ENCODE measurements around the gene SSR2. TPM values are rescaled to one million over a fixed set of nuclear protein-coding genes. Genes with fewer than 3 reads are reported as not detected.

SSR2 gene
- 427 and 445 TPM in 2 replicates for total RNA-seq (2014; rRNA removed; shearing (Covaris generic))

DNA sequence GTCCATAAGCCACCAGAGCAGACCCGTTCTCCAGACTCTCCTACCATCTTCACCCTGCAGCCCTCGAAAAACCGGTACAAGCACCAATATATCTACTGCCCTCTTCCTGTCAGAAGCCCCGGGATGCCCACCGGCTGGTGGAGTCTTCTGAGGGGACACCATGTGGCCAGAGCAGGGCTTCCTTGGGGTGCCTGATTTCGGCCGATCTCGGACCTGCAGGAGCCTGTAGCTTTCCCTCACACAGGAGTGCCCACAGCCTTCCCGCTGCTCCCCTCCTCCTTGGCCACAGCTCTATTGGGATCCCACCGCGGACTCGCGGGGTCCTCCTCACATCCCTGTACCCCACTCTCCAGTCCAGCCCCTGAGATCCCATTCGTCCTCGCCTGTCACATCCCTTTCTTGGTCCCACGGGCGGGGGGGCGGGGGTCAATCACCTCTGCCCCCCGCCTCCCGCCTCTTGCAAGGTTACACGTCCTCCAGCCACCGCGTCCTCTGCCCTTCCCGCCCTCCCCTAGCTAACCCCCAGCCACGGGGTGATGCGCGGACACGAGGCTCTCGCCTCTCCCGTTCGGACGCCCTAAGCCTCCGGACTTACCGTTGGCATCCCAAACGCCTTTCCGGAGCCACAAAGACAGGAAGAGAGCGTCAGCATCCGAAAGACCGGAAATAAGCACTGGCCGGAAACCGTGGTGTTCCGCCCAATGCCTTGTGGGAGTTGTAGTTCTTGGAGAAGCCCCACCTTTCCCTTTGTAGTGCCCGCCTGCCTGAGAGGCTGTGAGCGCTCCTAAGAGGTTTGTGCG lies at the start of gene SSR2:
Gene SSR2 (minus strand): TSS at position 659 of the 800 bp plus-strand sequence. CDS start 784 bp downstream, outside the sequence.
- peaks cover 10% of the 10 kb centered on the region for H3K36me3 ChIP-seq (replicated peaks; ENCODE audit: control insufficient read depth, insufficient read depth, low read length)
- peak within 1 kb of the TSS; percentile 61 for H3K4me3 ChIP-seq (ENCODE audit: insufficient read depth, low read depth, low read length)
- DNase-seq = peak; percentile 93
- H3K27me3 ChIP-seq (ENCODE audit: control insufficient read depth, insufficient read depth, low read length) = no peaks in the 10 kb centered on the region; the same call in 1 of the 2 replicates

DNA sequence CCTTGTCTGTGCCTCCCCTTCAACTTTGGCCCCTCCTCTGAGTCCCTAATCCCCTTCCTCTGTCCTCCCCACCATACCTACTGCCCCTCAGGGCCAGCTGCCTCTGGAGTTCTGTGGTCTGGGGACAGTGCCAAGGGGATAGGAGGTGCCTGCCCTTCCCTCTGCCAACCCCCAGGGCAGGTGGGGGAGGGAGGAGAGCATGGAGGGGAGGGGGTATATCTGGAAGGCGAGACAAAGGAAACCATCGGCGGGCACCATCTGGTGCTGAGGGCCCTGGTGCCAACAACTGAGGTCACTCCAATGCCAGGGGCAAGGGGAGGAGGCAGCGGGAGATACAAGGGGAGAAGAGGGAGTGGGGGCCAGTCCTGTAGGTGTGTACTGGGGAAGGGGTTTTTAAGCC lies 49.8 kb upstream of the SSR2 start:
- Histone ChIP-seq H3K4me3 (ENCODE audit: insufficient read depth, low read depth, low read length) (no peak overlapping the region), H3K27me3 (ENCODE audit: control insufficient read depth, insufficient read depth, low read length) (no peaks in the 10 kb centered on the region), H3K36me3 (replicated peaks; ENCODE audit: control insufficient read depth, insufficient read depth, low read length) (peaks cover 15% of the 10 kb centered on the region)
- DNase-seq = peak; percentile 43

DNA sequence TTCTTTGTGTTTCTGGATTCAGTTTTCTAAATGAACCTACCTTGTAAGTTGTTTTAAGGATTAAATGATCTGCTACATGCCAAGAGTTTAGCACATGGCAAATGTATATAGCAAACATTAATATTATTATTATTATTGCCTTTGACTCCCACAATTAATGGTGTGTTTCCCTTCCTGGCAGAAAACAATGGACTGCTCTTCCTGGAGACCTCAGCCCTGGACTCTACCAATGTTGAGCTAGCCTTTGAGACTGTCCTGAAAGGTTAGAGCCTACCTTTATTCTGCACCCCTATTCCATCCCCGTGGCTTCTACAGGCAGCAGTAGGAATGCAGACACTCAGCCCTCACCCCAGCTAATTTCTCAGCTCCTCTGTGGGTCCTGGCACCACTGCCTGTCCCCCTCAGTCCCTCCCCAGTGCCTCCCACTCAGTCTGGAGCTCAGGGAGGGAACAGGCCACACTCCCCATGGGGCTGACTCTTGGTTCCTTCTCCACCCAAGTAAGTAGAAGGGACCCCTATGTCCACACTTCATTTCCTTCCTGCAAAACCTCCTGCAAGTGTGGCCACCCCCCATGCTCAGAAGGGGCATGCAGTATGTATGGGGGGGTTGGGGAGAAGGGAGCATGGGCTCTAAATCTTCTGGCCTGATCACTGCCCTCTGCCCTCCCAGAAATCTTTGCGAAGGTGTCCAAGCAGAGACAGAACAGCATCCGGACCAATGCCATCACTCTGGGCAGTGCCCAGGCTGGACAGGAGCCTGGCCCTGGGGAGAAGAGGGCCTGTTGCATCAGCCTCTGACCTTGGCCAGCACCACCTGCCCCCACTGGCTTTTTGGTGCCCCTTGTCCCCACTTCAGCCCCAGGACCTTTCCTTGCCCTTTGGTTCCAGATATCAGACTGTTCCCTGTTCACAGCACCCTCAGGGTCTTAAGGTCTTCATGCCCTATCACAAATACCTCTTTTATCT lies 49.0 kb upstream of the SSR2 start:
- Histone ChIP-seq H3K4me3 (ENCODE audit: insufficient read depth, low read depth, low read length) (no peak overlapping the region), H3K36me3 (replicated peaks; ENCODE audit: control insufficient read depth, insufficient read depth, low read length) (peaks cover 15% of the 10 kb centered on the region), H3K27me3 (ENCODE audit: control insufficient read depth, insufficient read depth, low read length) (no peaks in the 10 kb centered on the region)
- no peak for DNase-seq

DNA sequence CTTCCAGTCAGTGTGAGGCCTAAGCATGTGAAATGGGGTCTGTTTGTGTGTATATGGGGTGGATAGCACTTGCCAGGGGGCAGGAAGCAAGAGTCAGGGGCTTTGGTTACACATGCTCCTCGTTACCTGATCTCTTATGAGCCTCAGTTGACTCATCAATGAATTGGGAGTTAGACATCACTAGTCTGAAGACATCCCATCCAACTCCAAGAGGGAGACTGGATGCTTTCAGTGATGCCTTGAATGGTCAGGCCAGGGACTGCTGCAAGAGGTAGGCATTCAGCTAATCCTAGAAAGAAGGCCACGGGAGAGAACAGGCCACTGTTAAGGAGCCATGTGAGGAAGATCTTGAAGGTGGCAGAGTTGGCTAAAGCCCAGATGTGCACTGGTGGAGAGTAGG lies 46.5 kb upstream of the SSR2 start:
- no peaks in the 10 kb centered on the region for H3K27me3 ChIP-seq (ENCODE audit: control insufficient read depth, insufficient read depth, low read length)
- H3K36me3 ChIP-seq (replicated peaks; ENCODE audit: control insufficient read depth, insufficient read depth, low read length) = peaks cover 10% of the 10 kb centered on the region
- H3K4me3 ChIP-seq (ENCODE audit: insufficient read depth, low read depth, low read length) = no peak overlapping the region
- no peak for DNase-seq

DNA sequence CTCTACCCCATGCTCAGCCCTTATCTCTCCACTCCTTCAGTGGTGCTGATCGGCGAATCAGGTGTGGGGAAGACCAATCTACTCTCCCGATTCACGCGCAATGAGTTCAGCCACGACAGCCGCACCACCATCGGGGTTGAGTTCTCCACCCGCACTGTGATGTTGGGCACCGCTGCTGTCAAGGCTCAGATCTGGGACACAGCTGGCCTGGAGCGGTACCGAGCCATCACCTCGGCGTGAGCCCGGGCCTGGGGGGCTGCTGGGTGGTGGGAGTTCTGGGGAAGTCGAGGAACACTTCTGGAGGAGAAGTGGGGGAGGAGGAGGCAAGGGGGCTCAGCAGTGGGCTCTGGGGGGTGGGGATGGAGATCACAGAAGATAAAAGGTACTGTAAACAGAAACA lies 45.1 kb upstream of the SSR2 start:
- H3K36me3 ChIP-seq (replicated peaks; ENCODE audit: control insufficient read depth, insufficient read depth, low read length) = peaks cover 10% of the 10 kb centered on the region
- peak; percentile 55 for DNase-seq
- no peak overlapping the region for H3K4me3 ChIP-seq (ENCODE audit: insufficient read depth, low read depth, low read length)
- H3K27me3 ChIP-seq (ENCODE audit: control insufficient read depth, insufficient read depth, low read length) = peaks cover 2% of the 10 kb centered on the region; the same call in 1 of the 2 replicates

DNA sequence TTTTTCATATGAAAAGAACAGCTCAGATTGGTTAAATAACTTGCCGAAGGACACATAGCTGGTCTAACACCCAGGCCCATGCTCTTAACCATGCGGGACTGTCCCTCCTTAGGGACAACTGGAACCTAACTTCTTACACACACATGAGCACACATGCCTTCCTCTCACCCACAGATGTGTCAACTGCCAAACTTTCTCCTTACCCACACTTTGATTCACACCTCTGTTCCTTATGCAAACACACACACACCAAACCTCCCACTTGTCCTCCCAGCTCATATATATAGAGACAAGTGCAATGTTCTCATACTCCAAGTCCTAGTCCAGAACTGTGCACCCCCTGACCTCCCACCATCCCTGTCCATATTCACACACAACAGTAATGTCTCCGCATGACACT lies 44.5 kb upstream of the SSR2 start:
- no peak overlapping the region for H3K4me3 ChIP-seq (ENCODE audit: insufficient read depth, low read depth, low read length)
- H3K36me3 ChIP-seq (replicated peaks; ENCODE audit: control insufficient read depth, insufficient read depth, low read length) = peaks cover 10% of the 10 kb centered on the region
- DNase-seq = no peak
- H3K27me3 ChIP-seq (ENCODE audit: control insufficient read depth, insufficient read depth, low read length) = peaks cover 2% of the 10 kb centered on the region; the same call in 1 of the 2 replicates

DNA sequence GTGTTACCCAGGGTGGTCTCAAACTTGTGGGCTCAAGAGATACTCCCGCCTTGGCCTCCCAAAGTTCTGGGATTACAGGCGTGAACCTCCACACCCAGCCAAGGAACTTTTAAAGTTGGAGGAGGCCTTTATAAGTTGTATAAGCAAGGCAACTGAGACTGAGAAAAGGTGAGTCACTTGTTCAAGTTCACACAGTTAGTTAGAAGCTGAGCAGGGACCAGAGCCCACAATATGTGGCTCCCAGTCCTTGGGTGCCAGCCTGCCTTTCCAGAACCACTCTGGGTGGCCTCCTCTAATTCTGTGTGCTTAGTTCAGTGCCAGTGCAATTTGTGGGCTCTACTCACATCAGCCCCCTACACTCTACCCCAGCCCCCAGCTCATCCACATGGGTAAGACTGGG lies 43.9 kb upstream of the SSR2 start:
- DNase-seq = no peak
- Histone ChIP-seq H3K27me3 (ENCODE audit: control insufficient read depth, insufficient read depth, low read length) (peaks cover 2% of the 10 kb centered on the region; the same call in 1 of the 2 replicates), H3K4me3 (ENCODE audit: insufficient read depth, low read depth, low read length) (no peak overlapping the region), H3K36me3 (replicated peaks; ENCODE audit: control insufficient read depth, insufficient read depth, low read length) (peaks cover 6% of the 10 kb centered on the region)

DNA sequence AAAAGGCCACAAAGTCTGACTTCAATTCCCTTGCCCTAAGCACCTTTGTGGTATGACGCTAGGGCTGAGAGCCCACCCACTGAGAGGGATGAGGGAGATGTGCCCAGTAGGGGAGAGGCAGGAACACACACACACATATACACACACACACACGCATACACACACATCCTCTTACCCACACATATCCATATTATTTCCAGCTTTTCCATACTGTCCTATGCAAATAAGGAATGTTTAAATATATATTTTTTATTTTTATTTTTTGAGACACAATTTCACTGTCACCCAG lies 43.2 kb upstream of the SSR2 start:
- Histone ChIP-seq H3K36me3 (replicated peaks; ENCODE audit: control insufficient read depth, insufficient read depth, low read length) (peaks cover 5% of the 10 kb centered on the region), H3K4me3 (ENCODE audit: insufficient read depth, low read depth, low read length) (no peak overlapping the region), H3K27me3 (ENCODE audit: control insufficient read depth, insufficient read depth, low read length) (peaks cover 2% of the 10 kb centered on the region; the same call in 1 of the 2 replicates)
- DNase-seq = no peak

DNA sequence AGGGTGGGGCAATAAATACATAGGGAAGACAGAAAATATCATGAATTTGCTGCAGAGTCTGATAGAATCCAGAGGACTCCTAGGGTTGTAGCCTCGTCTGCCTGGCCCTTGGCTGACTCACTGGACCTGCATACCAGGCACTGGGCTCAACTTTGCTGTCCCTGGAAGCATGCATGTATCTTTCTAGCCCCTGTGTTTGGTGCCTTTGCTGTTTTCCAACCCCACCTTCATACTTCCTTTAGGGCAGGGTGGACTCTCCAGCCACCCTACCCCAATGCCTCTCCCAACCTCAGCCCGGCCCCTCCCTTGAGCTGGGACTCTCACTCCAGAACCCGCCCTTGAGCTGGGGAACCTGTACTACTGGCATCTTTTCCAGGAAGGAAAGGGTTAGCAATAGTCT lies 41.4 kb upstream of the SSR2 start:
- Histone ChIP-seq H3K4me3 (ENCODE audit: insufficient read depth, low read depth, low read length) (no peak overlapping the region), H3K36me3 (replicated peaks; ENCODE audit: control insufficient read depth, insufficient read depth, low read length) (peaks cover 2% of the 10 kb centered on the region), H3K27me3 (ENCODE audit: control insufficient read depth, insufficient read depth, low read length) (peaks cover 2% of the 10 kb centered on the region; the same call in 1 of the 2 replicates)
- no peak for DNase-seq

DNA sequence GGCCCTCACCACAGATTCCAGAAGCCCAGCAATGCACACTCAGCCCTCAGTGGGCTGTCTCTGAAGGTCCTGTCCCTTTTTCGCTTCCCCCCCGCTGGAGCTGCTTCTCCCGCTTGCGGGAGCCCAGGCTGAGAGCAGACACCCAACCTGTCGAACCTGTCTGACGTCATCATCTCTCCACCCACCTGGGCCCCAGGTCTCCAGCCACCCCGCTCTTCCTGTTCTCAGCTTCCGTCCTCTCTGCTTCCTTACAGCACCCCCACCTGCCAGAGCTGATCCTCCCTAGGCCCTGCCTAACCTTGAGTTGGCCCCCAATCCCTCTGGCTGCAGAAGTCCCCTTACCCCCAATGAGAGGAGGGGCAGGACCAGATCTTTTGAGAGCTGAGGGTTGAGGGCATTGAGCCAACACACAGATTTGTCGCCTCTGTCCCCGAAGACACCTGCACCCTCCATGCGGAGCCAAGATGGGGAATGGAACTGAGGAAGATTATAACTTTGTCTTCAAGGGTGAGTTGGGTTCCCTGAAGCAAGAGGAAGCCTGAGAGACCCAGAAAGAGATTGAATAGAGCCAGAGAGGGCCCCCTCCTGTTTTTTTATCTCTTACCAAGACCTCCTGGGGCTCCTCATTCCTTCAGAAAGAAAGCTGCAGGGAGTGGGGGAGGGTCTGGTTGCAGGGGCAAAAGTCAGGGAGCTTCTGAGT lies 40.3 kb upstream of the SSR2 start, which contains the start of gene RAB25:
Gene RAB25 (plus strand): TSS at position 224 of the 700 bp plus-strand sequence. CDS start 241 bp downstream, at position 465.
- peak; percentile 87 for DNase-seq
- H3K27me3 ChIP-seq (ENCODE audit: control insufficient read depth, insufficient read depth, low read length) = peaks cover 2% of the 10 kb centered on the region; the same call in 1 of the 2 replicates
- peaks cover 5% of the 10 kb centered on the region for H3K36me3 ChIP-seq (replicated peaks; ENCODE audit: control insufficient read depth, insufficient read depth, low read length)
- peak within 1 kb of the TSS; percentile 55 for H3K4me3 ChIP-seq (ENCODE audit: insufficient read depth, low read depth, low read length)

DNA sequence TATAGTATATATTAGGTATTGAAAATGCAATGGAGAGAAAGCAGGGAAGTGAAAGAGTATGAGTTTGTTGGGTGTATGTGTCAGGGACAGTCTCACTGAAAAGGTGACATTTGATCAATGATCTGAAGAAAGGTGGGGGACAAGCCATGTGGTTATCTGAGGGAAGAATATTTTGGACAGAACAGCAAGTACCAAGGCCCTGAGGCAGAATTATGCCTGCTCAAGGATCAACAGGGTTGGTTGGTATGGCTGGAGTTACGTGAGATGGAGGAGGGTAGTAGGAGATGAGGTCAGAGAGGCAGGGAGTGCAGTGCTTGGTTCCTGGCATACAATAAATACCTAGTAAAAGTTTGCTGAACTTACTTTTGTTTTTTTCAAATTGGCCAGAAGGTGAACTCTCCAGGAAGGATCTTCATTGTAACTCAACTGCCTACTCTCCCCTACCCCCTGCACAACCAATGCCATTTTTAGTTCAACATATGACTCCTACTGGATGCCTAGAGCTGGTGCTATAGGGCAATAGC lies 35.6 kb upstream of the SSR2 start:
- H3K36me3 ChIP-seq (replicated peaks; ENCODE audit: control insufficient read depth, insufficient read depth, low read length) = peaks cover 5% of the 10 kb centered on the region
- no peak overlapping the region for H3K4me3 ChIP-seq (ENCODE audit: insufficient read depth, low read depth, low read length)
- DNase-seq = no peak
- no peaks in the 10 kb centered on the region for H3K27me3 ChIP-seq (ENCODE audit: control insufficient read depth, insufficient read depth, low read length)

DNA sequence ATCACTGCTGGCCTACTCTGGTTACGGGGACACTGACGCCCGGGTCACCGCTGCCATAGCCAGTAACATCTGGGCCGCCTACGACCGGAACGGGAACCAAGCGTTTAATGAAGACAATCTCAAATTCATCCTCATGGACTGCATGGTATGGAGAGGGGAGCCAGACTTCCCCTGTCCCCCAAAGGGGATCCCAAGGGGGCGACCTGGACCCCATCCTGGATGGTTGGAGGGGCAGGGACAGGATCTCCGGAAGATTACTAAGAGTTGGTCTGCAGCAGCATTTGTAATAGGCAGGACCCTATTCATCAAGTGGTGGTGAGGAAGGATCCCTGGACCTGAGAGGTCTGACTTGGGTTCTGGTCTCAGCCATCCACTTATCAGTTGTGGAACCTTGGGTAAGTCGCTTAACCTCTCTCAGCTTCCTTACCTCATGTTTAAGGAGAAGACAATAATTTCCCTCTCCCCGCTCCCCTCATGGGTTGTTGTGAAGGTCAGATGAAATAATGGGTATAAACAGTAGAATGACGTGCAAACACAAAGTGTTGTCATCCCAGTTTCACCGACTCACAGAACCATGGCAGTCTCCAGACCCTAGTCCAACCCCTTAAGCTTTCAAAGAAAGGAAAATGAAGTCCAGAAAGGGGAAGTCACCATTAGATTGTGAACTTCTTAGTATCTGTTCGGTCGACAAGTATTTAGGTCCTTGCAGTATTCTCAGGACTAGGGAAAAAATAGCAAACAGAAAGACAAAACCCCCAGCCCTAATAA lies 34.7 kb upstream of the SSR2 start:
- no peak for DNase-seq
- Histone ChIP-seq H3K27me3 (ENCODE audit: control insufficient read depth, insufficient read depth, low read length) (no peaks in the 10 kb centered on the region), H3K4me3 (ENCODE audit: insufficient read depth, low read depth, low read length) (peak overlapping the region; percentile 100), H3K36me3 (replicated peaks; ENCODE audit: control insufficient read depth, insufficient read depth, low read length) (peaks cover 5% of the 10 kb centered on the region)

DNA sequence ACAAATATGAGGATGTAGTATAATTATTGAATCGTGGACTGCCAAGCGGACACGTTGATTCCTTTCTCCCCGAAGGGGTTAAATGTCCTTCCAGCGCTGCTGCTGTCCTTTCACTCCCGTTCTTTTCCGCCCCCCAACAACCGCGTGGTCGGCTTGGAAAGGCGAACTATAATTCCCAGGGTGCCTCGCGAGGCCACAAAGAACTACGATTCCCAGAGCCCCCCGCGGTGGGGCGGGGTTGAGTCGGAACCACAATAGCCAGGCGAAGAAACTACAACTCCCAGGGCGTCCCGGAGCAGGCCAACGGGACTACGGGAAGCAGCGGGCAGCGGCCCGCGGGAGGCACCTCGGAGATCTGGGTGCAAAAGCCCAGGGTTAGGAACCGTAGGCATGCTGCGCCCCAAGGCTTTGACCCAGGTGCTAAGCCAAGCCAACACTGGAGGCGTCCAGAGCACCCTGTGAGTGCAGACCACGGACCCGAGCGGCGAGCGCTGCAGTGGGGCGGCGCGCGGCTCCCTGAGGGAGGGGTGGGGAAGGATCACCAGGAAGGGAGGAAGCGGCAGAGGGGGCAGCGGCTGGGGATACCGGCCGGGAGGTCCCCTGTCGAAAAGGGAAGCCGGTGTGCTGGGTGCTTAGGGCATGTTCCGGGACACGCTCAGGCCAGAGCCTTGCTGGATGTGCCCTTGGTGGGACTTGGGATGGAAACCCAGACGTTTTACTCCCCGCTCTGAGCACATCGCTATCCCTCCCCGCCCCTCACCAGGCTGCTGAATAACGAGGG lies 33.9 kb upstream of the SSR2 start, which contains the start of gene LAMTOR2:
Gene LAMTOR2 (plus strand): TSS at position 283 of the 781 bp plus-strand sequence. CDS start 108 bp downstream, at position 391.
- Histone ChIP-seq H3K4me3 (ENCODE audit: insufficient read depth, low read depth, low read length) (peak within 1 kb of the TSS; percentile 100), H3K27me3 (ENCODE audit: control insufficient read depth, insufficient read depth, low read length) (no peaks in the 10 kb centered on the region), H3K36me3 (replicated peaks; ENCODE audit: control insufficient read depth, insufficient read depth, low read length) (peaks cover 9% of the 10 kb centered on the region)
- DNase-seq = peak; percentile 95

All from H7 (cell line).